GM13977 (cell line): Measurements from ENCODE around the gene PRMT7.
A peak's percentile ranks its signal among the peaks of the same experiment; 100 is the strongest.

Experiments
- DNase-seq: peaks from one replicate; pipeline ENCODE4 v3.0.0; 2012; ENCODE audit warnings: low spot score
- in situ Hi-C: fragments of 300-500 bp; cut with MboI; formaldehyde crosslinking; loops from one replicate; pipeline ENCODE4 v1.12.0; 2022; ENCODE audit warnings: low sequenced_read_pairs, low pct_unique_long_range_greater_than_20kb, mixed read lengths, inconsistent platforms; ENCODE audit not compliant: unreplicated experiment
- TF ChIP-seq, protein P1 (sequence below): IDR thresholded peaks from 2 replicates; pipeline ENCODE4 v1.5.1; 2012; ENCODE audit warnings: mild to moderate bottlenecking, control low read depth; ENCODE audit not compliant: insufficient read depth; ENCODE audit errors: extremely low read depth, missing control alignments

Gene PRMT7

DNA sequence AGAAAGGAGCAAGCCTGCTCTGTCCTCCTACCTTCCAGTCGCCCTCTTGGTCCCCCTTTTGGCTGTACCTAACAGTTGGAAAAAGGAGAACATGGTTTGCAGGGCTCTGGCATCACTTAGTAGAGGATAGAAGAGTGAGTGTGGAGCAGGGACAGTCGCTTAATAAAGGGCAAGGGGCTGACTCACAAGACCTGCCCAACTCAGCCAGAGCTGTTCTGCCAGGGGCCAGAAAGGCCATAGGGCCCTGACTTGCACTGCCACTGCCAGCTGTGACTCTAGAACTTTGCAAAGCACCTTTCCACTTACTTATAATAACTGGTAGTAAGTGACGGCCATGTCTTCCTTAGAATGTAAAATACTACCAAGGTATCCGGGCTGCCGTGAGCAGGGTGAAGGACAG lies 13.5 kb downstream of the PRMT7 start:
- no peak for DNase-seq
- in situ Hi-C loops = no loop called here
- TF ChIP-seq, protein P1, sequence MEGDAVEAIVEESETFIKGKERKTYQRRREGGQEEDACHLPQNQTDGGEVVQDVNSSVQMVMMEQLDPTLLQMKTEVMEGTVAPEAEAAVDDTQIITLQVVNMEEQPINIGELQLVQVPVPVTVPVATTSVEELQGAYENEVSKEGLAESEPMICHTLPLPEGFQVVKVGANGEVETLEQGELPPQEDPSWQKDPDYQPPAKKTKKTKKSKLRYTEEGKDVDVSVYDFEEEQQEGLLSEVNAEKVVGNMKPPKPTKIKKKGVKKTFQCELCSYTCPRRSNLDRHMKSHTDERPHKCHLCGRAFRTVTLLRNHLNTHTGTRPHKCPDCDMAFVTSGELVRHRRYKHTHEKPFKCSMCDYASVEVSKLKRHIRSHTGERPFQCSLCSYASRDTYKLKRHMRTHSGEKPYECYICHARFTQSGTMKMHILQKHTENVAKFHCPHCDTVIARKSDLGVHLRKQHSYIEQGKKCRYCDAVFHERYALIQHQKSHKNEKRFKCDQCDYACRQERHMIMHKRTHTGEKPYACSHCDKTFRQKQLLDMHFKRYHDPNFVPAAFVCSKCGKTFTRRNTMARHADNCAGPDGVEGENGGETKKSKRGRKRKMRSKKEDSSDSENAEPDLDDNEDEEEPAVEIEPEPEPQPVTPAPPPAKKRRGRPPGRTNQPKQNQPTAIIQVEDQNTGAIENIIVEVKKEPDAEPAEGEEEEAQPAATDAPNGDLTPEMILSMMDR = no peak

DNA sequence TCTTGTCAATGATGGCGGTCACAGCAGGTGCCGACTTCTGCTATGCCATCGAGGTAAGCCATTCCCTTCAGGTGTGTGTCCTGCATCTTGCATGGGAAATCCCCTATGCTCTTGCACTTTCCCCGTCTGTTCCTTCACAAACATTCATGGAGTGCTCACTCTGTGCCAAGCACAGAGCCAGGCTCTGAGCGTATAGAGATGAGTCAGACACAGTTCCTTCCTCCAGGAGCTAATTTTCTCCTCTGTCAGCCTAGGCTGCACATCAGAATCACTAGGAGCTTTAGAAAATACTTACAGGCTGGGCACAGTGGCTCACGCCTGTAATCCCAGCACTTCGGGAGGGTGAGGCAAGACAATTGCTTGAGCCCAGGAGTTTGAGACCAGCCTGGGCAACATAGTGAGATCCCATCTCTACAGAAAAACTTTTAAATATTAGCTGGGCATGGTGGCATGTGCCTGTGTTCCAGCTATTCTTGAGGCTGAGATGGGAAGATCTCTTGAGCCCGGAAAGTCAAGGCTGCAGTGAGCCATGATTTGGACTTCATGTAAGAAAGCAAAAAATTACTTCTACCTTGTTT lies 14.1 kb downstream of the PRMT7 start:
- in situ Hi-C loops = loop anchor here (5.0 kb wide), 1 partner anchor 63 kb away; the partner anchor contains the start of gene SLC7A6
- TF ChIP-seq, protein P1 = no peak
- no peak for DNase-seq

DNA sequence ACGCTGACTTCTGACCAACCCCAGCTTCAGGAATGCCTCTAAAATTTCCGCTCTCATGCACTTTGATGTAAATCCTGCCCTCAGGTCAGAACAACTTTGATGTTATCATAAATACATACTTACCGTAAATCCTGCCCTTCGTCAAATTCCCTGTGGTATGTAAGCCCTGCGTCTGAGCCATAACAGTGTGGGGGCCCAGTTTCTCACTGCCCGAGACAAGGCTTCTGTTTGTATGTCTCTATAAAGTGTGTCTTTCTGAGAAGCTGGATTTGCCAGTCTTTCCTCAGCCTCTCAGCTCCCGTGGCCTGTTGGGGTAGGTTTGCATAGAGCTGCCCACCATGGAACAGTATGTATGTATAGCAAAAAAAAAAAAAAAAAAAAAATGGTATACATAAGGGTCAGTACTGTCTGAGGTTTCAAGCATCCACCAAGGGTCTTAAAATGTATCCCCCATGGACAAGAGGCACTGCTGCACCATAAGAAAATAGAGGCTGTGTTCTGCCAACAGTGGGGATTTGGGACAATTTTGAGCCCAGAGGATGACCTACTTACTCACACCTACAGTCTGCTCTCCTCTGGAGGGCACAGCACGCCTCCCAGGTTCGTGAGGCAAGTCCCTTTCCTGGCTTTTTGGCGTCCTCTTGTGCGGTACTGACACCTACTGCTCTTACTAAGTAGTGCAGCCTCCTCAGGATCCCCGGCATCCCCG lies 17.5 kb downstream of the PRMT7 start:
- DNase-seq = peak; percentile 82
- TF ChIP-seq, protein P1 = peak; percentile 94
- in situ Hi-C loops = loop anchor here (5.0 kb wide), 1 partner anchor 66 kb away; the partner anchor contains the start of gene SLC7A6

DNA sequence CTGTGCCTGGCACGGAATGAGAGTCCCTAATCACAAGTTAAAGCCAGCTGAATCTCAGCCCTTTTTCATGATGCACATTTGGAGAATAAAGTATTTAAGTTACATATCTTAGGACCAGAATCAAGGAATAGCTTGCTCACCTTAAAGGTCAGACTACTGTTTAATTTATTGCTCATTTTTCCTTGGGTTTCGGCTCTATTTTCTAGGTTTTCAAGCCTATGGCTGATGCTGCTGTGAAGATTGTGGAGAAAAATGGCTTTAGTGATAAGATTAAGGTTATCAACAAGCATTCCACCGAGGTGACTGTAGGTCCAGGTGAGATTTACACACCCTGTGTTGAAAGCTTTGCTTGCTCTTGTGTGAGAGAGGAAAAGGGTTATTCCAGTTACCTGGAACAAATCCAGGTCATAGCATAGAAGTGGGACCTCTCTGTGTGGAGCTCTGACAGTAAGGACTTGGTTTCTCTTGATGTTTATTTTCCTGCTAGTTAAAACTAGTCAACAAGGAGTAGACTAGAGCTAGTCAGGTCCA lies 18.1 kb downstream of the PRMT7 start:
- in situ Hi-C loops = loop anchor here (5.0 kb wide), 1 partner anchor 67 kb away; the partner anchor contains the start of gene SLC7A6
- DNase-seq = no peak
- TF ChIP-seq, protein P1 = no peak

DNA sequence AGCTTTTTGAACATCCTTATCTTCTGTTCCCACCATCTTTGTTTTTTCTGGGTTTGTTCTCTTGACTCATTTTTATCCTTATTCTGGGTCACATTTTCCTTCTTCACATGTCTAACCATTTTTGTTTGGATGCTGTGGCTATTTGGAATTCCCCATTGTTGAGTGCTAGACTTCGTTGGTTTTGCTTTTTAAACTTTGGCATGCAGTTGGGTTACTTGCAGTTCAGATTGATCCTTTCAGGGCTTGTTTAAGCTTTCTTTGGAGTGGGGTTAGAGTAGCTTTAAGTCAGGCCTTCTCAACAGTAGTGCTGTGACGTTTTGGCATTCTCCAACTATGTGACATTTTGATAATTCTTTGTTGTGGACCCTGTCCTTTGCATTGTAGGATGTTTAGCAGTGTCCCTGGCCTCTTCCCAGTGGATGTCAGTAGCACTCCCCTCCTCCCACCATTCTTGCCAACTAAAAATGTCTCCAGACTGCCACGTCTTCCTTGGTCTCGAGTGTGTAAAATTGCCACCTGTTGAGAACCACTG lies 21.1 kb downstream of the PRMT7 start:
- no peak for DNase-seq
- in situ Hi-C loops = no loop called here
- TF ChIP-seq, protein P1 = no peak

DNA sequence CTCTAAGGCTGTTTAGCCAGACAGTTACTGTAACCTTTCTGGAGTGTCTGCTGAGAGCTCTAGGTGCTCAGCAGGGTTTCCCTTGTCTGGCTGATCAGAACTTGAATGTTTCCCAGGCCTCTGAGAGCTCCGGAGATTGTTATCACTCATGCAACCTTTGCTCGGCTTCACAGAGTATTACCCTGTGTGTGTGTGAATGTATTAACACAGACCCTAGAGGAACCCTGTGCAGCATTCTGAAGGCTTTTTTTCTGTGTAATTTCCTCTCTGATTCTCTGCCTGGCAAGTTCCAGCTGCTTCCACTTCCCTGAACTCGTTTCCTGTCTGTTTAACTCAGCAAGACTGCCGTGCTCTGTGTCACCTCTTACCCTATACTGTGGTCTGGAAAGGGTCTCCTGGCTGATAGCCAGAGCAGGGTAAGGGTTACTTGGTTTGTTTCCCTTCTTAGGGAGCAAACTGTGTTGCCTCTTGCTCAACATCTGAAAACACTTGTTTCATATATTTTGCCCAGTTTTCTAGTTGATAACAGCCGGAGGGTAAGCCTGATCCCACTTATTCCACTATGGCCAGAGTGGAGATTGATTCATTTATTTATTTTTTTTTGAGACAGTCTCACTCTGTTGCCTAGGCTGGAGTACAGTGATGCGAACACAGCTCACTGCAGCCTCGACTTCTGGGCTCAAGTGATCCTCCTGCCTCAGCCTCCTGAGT lies 21.7 kb downstream of the PRMT7 start:
- TF ChIP-seq, protein P1 = no peak
- no peak for DNase-seq
- in situ Hi-C loops = no loop called here
